MCF 10A (cell line): ENCODE data around the gene TYMS. TPM values are rescaled to one million over a fixed set of nuclear protein-coding genes. Genes with fewer than 3 reads are reported as not detected.
"Not testable (repeated sequence)": the region's sequence is repeated elsewhere in the genome, so short reads cannot be mapped to it uniquely, and the experiment has no call there.

Experiments
- BruUV-seq: library from RNA; stranded (reverse); fragments of 400-500 nt; replicated peaks from 2 replicates; lab custom pipeline; 2021; lab: Mats Ljungman, UMichigan
- CTCF ChIA-PET: fragments of 300-600 bp; sonication (Branson Sonifier 250); formaldehyde crosslinking; extraction: SDS; loops from one replicate; lab custom pipeline; 2021; ENCODE audit warnings: antibody characterized with exemption, inconsistent platforms; lab: Yijun Ruan, JAX
- POLR2A ChIA-PET: fragments of 300-600, 350-650 bp; sonication (Branson Sonifier 250); formaldehyde crosslinking; extraction: SDS; loops from one replicate; lab custom pipeline; 2020; ENCODE audit warnings: antibody characterized with exemption, inconsistent platforms; lab: Yijun Ruan, JAX
- DNase-seq: peaks from one replicate; pipeline ENCODE4 v3.0.0-alpha.2; 2018; ENCODE audit not compliant: unreplicated experiment
- H3K27ac Mint-ChIP-seq: one replicate; pipeline ENCODE4 v1.8.0; 2022; ENCODE audit warnings: mild to moderate bottlenecking, low read depth, mixed read lengths; ENCODE audit not compliant: unreplicated experiment
- H3K27me3 Mint-ChIP-seq: one replicate; pipeline ENCODE4 v1.8.0; 2022; ENCODE audit warnings: mixed read lengths; ENCODE audit not compliant: insufficient read depth, unreplicated experiment
- H3K36me3 Mint-ChIP-seq: one replicate; pipeline ENCODE4 v1.8.0; 2022; ENCODE audit warnings: mild to moderate bottlenecking, moderate library complexity, mixed read lengths; ENCODE audit not compliant: insufficient read depth, unreplicated experiment
- H3K4me1 Mint-ChIP-seq: one replicate; pipeline ENCODE4 v1.8.0; 2022; ENCODE audit warnings: mixed read lengths; ENCODE audit not compliant: insufficient read depth, unreplicated experiment
- H3K4me3 Mint-ChIP-seq: one replicate; pipeline ENCODE4 v1.8.0; 2022; ENCODE audit warnings: mild to moderate bottlenecking, moderate library complexity, mixed read lengths; ENCODE audit not compliant: unreplicated experiment
- H3K9me3 Mint-ChIP-seq: one replicate; pipeline ENCODE4 v1.8.0; 2022; ENCODE audit warnings: mixed read lengths; ENCODE audit not compliant: unreplicated experiment
- intact Hi-C: fragments of 100-400 bp; cut with micrococcal nuclease; formaldehyde crosslinking; loops from 2 replicates; pipeline ENCODE4 v1.14.1; 2022
- total RNA-seq: library from RNA; stranded (reverse); gene quantifications from 2 replicates; pipeline ENCODE4 v1.2.3, GENCODE V29; 2022
- TF ChIP-seq, protein P1 (sequence below): fragments of 200-600 bp; IDR thresholded peaks from one replicate; pipeline ENCODE4 v1.8.0; 2022; ENCODE audit warnings: antibody characterized with exemption, mild to moderate bottlenecking; ENCODE audit not compliant: unreplicated experiment

TYMS gene
- total RNA-seq, 1 experiment from 2014 or later, result 57.0 TPM

DNA sequence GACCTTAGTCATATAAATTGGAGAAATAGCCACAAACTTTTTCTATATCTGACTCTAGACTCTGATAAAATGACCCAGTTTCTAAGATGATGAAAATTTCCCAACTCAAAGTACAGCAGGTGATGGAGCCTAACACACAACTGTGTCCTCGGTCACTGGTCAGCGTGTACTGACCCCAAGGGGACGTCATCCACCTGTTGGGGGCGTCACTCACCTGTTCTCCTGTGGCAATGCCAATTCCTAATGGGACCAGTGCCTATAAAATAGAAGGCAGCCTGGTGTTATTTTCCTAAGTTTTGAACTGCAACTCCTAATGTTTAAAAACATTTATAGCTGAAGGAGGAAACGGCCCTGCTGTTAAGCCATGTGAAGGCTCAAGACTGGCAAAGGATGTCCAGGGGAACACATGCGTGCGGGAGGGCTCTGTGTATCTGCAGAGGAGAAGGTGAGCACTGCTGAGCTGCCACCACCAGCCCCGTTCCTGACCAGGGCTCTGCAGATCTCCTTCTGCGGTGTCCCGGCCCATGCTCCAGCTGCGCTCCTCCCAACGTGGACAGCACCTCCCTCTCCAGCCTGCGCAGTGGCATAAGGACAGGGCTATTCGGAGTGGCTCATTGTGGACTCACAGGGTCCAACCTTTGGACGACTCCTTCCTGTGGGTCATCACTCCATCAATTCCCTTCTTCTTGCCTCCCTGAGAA lies 21.2 kb downstream of the TYMS start:
- Mint-ChIP-seq H3K27ac (no peak overlapping the region), H3K36me3 (peaks cover 92% of the 10 kb centered on the region), H3K27me3 (no peaks in the 10 kb centered on the region), H3K4me3 (no peak overlapping the region), H3K4me1 (no peaks in the 10 kb centered on the region), H3K9me3 (no peaks in the 10 kb centered on the region)
- intact Hi-C loops, result no loop called here
- no TSS peak for BruUV-seq
- ChIA-PET CTCF (interaction anchor here (0.6 to 2.9 kb wide), 4 partner anchors 19 to 153 kb away, joined by 3 to 10 read pairs (median 4); no protein-coding TSS in a partner anchor), POLR2A (interaction anchor here (1.3 kb wide), 1 partner anchor 11 kb away, joined by 3 read pairs; no protein-coding TSS in a partner anchor)
- TF ChIP-seq, protein P1, sequence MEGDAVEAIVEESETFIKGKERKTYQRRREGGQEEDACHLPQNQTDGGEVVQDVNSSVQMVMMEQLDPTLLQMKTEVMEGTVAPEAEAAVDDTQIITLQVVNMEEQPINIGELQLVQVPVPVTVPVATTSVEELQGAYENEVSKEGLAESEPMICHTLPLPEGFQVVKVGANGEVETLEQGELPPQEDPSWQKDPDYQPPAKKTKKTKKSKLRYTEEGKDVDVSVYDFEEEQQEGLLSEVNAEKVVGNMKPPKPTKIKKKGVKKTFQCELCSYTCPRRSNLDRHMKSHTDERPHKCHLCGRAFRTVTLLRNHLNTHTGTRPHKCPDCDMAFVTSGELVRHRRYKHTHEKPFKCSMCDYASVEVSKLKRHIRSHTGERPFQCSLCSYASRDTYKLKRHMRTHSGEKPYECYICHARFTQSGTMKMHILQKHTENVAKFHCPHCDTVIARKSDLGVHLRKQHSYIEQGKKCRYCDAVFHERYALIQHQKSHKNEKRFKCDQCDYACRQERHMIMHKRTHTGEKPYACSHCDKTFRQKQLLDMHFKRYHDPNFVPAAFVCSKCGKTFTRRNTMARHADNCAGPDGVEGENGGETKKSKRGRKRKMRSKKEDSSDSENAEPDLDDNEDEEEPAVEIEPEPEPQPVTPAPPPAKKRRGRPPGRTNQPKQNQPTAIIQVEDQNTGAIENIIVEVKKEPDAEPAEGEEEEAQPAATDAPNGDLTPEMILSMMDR, result no peak
- no peak for DNase-seq

- BruUV-seq, result no TSS peak
- intact Hi-C loops, result no loop called here
- CTCF ChIA-PET, result interaction anchor here (0.6 to 2.9 kb wide), 3 partner anchors 62 to 1874 kb away, joined by 3 to 10 read pairs (median 4); no protein-coding TSS in a partner anchor
- no peaks in the 10 kb centered on the region for H3K4me1 Mint-ChIP-seq
- no peaks in the 10 kb centered on the region for H3K27me3 Mint-ChIP-seq
- H3K36me3 Mint-ChIP-seq, result peaks cover 94% of the 10 kb centered on the region
- TF ChIP-seq, protein P1, result no peak
- DNase-seq, result no peak
- no peaks in the 10 kb centered on the region for H3K9me3 Mint-ChIP-seq
- POLR2A ChIA-PET, result interaction anchor here (1.2 kb wide), 1 partner anchor 23 kb away, joined by 3 read pairs; no protein-coding TSS in a partner anchor
- H3K4me3 Mint-ChIP-seq, result no peak overlapping the region
- H3K27ac Mint-ChIP-seq, result peak overlapping the region; percentile 53
These were observed 22.1 kb downstream of the TYMS start for GRCh38 chr18:679516-679915.

- Mint-ChIP-seq H3K27me3 (no peaks in the 10 kb centered on the region), H3K4me3 (no peak overlapping the region), H3K27ac (peak overlapping the region; percentile 53), H3K9me3 (no peaks in the 10 kb centered on the region), H3K4me1 (no peaks in the 10 kb centered on the region), H3K36me3 (peaks cover 94% of the 10 kb centered on the region)
- TF ChIP-seq, protein P1, result no peak
- ChIA-PET POLR2A (interaction anchor here (1.2 kb wide), 1 partner anchor 22 kb away, joined by 3 read pairs; no protein-coding TSS in a partner anchor), CTCF (interaction anchor here (0.7 to 1.2 kb wide), 3 partner anchors 10 to 23 kb away, joined by 3 read pairs; partner anchors contain the start of gene TYMS)
- intact Hi-C loops, result no loop called here
- DNase-seq, result no peak
- BruUV-seq, result no TSS peak
These were observed 22.9 kb downstream of the TYMS start for GRCh38 chr18:680392-680791.

- TF ChIP-seq, protein P1, result no peak
These were observed 24.5 kb downstream of the TYMS start for GRCh38 chr18:681985-682384.

DNA sequence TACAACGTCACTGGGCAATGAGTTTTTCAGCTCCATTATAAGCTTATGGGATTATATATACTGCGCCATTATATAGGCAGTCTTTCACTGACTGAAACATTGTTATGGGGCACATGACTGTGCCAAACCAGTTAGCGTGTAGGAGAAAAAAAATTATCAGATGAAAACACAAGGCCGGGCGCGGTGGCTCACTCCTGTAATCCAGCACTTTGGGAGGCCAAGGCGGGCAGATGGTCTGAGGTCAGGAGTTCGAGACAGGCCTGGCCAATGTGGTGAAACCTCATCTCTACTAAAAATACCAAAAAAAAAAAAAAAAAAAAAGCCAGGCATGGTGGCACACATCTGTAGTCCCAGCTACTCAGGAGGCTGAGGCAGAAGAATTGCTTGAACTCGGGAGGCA lies 25.0 kb downstream of the TYMS start:
- Mint-ChIP-seq H3K36me3 (peaks cover 91% of the 10 kb centered on the region), H3K27ac (peak overlapping the region; percentile 16)
- H3K9me3 Mint-ChIP-seq, H3K27me3 Mint-ChIP-seq, DNase-seq, BruUV-seq, intact Hi-C loops, H3K4me1 Mint-ChIP-seq, H3K4me3 Mint-ChIP-seq: not testable (repeated sequence)
- POLR2A ChIA-PET, result interaction anchor here (0.9 kb wide), 1 partner anchor 47 kb away, joined by 3 read pairs; no protein-coding TSS in a partner anchor
- CTCF ChIA-PET, result interaction anchor here (0.6 to 1.1 kb wide), 4 partner anchors 8 to 1556 kb away, joined by 3 to 4 read pairs (median 3); no protein-coding TSS in a partner anchor

More at GRCh38 chr18:681985-682384, 24.5 kb downstream of the TYMS start:
- Mint-ChIP-seq H3K27ac (peak overlapping the region; percentile 16), H3K36me3 (peaks cover 93% of the 10 kb centered on the region), H3K27me3 (no peaks in the 10 kb centered on the region), H3K9me3 (no peaks in the 10 kb centered on the region), H3K4me1 (peaks cover 6% of the 10 kb centered on the region), H3K4me3 (no peak overlapping the region)
- no peak for DNase-seq
- no TSS peak for BruUV-seq
- intact Hi-C loops, result no loop called here
- ChIA-PET CTCF (interaction anchor here (0.9 to 1.0 kb wide), 2 partner anchors 9 to 157 kb away, joined by 3 to 4 read pairs; no protein-coding TSS in a partner anchor), POLR2A (no interaction called here)
